MV-4-11 (cell line): Measurements from ENCODE around the gene MORN4.
"Not testable (repeated sequence)": the region's sequence is repeated elsewhere in the genome, so short reads cannot be mapped to it uniquely, and the experiment has no call there.

Source experiments
- DNase-seq: peaks from one replicate; lab custom pipeline; 2025; lab: John Stamatoyannopoulos, UW

MORN4 gene

DNA sequence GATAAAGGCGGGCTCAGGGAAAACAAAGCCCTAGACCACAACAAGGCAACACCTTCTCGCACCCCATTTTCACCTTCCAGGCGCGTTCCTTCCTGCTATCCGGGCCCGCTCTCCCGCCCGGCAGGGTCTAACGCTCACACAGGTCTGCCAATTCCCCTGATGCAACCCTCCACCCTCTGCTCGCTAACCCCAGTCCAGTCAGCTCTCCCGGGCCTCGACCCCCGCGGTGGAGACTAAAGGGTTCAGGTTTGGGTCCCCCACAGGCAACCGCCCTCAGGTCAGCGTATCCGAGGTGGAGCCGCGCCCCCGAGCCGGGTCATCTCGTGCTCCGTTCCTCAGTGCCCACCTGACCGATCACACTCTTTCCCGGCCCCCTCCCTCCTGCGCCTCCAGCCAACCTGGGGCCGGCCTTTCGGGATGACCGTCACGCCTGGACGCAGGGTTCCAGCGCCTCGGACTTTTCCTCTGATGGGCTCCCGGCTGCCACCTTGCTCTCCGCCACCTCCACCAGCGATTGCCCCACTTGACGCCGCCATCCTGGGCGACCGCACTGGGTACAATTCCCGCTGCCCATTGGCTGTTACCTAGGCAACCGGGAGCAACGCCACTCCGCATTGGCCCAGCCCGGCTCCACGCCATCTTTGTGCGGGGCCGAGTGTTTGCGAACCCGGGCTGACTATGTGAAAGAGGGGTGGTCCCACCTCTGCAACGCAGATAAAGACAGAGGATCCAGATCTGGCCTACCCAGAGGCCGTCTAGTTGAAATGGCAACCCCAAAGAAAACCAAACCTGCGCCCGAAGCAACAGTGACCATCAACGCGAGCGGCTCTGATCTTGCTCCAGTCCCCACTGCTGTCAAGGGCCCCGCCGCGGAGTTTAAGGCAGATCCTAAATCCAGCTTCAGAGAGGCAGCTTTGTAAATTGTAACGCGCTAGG lies at the start of gene MORN4:
Gene MORN4 (minus strand): TSS at position 552 of the 936 bp plus-strand sequence. CDS start 13,847 bp downstream, outside the sequence.
- peak; percentile 77 for DNase-seq

DNA sequence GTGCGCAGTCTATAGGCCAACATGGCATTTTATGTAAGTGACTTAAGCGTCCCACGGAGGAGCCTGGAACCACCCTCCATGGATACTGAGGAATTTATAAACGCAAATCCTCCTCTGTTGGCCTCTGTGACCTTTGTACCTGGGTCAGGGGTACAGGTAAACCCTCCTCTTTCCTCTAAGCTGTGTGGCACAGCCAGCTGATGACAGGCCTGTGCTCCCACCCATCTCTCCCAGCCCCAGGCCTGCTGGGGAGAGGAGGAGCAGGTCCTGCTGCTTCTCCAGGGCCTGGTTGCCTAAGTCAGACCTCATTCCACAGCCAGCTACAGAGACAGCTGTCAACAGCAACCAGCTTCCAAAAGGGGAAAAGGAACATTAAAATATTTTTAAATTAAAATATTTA lies 48.7 kb upstream of the MORN4 start:
- no peak for DNase-seq

DNA sequence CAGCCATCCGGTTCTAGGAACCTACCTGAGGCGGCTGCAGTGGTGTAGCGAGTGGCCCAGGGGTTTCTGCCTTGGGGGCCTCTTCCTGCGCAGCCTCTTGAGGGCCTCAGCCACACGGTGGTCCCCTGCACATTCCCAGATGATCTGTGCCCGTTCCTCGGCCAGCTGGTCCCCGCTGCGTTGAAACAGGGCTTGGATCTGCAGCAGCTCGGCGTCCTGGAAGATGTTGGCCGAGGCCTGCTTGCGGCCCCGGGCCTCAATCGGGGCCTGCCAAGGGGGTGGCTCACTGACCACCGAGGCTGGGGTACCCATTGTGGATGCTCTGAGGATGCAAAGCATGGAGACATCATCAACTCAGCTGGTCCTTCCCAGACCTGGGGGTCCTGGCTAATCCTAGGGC lies 46.3 kb upstream of the MORN4 start:
- no peak for DNase-seq

DNA sequence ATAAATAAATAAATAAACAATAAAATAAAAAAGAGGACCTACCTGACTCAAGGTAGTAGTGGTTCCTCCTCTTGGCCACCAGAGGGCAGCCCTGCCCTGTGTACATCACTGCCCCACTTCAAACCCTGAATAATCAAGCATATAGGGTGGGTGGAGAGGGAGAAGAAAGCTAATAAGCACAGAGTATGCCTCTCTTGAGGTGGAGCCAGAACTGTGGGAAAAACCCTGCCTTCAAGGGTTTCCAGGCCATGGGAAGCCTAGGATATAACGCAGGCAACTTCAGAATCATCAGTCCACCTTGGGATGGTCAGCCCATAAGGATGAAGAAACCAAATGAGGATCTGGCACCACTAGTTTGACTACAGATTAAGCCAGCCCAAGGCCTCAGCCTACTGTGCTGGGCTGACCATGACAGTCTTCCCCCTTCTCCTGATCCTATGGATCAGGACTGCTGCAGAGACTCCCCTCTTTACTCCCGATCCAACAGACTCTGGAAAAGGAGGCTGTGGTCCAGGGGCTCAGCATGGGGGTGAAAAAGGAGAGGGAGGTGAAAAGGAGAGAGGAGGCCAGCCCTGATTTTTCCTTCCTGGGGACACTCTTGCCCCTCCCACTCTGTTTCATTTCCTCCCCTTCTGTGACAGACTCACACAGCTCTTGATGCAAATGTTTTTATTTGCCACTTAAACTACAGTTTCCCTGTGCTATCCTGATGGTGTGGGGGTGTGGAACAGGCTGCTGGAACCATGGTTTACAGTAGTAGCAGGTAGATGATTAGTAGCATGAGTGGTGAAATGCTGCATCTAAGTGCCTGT lies 43.7 kb upstream of the MORN4 start:
- peak; percentile 10 for DNase-seq

DNA sequence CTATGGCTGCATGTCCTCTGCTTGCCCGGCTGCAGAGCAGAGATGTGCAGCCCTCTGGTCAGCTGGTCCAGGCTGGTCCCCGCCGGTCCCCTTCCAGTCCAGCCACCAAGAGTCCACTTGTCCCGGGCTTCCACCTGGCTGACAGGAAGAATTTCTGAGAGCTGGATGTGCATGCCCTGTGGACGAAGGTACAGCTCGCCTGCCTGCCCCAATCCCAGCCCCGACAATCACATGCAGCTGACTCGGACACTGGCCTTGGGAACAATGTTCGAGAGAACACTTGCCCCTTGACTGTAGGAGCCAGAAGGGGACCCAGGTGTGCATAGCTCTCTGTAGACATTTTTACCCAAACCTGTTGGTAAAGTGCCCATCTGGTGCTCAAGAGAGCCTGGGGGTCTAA lies 41.9 kb upstream of the MORN4 start:
- DNase-seq, result no peak

DNA sequence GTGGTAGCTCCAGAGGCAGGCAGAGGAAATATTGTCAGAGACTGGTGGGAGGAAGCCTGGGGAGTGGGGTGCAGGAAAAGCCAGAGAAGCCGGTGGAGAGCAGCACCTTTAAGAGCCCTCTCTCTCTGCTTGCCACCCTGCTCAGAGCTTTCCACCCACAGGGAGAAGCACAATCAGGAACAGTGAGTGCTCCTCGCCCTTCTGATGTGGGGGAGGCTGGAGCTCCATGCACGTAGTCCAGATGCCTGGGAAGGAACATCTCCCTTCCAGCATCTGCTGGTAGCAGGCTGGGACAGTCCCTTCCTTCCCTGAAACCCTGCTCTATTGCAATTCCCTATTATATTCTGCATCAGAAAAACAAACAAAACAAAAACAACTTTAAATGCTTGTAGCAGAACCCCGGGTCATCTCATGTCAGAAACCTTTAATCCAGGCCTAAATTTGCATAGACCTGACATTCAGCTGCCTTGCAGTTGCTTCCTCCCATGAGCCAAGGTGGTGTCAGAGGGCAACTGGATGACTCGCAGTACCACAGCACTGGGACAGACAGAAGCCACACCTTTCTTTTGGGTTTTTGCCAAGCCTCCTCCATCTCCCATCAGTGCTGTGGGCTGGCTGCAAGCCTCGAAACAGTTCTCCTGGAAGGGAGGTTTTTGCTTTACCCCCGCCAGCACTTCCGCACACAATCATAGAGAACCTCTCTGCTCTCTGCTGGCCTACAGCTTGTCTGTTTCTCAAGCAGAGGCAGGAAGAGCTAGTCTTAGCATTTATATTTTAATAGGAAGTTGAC lies 40.6 kb upstream of the MORN4 start:
- DNase-seq, result peak; percentile 78

DNA sequence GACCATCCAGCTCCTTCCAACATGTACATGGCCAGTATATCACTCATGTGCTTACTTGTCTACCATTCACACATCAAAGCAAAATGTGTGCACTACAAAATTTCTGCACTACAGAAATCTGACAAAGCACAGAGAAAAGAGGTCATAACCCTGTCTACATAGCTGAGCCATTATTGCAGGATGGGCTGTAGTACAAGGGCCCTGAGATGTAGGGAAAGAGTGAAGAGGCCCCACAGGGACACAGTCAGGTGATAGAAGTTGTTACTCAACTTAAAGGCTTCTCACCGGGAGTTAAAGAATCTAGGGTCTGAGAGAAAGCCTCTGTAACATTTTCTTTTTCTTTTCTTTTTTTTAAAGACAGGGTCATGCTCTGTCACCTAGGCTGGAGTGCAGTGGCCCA lies 36.3 kb upstream of the MORN4 start:
- DNase-seq, result no peak

DNA sequence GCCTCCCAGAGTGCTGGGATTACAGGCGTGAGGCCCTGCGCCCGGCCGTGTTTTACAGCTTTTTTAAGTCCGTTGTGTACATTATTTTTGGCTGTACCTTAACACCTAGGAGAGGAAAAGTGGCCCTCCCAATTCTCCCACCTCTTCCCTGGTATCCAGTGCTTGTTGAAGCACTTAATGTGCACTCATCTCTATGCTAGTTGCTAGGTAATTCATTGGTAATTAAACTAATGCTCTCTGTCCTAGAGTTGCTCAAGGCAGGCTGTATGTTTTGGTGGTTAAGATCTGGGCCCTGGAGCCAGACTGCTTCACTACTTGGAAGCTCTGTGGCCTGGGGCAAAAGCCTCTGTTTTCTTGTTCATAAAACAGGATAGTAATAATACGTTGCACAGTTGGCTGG lies 34.2 kb upstream of the MORN4 start:
- no peak for DNase-seq

DNA sequence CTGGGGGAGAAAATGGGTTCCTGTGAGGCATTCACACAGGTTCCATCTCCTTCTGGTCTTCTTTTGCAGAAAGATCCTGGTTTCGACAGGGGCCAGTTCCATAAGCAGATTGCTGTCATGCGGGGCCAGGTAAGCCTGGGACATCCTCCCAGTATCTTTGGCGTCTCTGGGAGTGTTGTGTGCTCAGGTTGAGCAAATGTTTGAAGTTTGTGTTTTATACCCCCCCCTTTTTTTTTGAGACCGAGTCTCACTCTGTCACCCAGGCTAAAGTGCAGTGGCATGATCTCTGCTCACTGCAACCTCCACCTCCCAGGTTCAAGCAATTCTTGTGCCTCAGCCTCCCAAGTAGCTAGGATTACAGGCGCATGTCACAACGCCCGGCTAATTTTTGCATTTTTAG lies 33.7 kb upstream of the MORN4 start:
- no peak for DNase-seq

DNA sequence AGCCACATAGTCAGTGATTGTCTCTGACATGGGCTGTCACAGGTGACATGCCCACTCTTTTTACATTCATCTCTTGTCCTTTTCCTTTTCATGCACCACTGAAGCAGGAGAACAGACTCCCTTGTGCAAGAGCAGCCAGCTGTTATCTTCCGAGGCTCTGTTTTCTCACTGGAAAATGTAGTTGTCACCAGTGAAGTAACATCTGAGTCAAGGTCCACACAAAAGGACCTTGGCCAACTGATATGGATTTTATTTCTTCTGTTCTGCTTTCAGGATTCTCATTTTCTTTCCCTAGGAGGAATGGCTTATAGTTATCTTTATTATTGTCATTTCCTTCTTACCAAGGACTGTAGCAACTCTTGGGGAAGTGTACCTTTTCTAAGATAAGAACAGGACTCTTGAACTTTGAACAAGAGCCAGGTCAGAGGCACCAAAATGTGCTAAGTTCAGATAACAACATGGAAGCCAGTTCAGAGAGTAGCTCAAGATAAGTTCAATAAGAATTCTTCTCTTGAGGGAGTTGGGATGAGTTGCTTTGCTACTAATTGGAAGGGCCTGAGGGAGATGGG lies 31.1 kb upstream of the MORN4 start:
- DNase-seq, result peak; percentile 12

DNA sequence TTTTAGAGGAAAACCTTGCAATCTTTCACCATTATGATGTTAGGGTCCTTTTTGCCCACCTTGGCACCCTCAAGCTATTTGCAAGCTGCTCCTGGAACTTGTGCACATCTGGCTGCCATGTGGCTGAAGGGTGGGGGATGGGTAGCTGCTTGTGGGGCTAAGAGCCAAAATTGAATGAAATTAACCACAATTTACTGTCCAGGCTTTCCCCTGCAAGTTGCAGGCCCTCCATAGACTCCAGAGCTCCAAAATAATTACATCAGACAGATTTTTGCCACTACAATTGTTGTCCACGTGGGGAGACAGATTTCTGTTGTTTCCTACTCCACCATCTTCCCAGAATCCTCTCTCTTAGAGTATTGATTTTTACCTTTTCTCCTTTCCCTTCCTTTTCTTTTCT lies 26.3 kb upstream of the MORN4 start:
- DNase-seq, result no peak

DNA sequence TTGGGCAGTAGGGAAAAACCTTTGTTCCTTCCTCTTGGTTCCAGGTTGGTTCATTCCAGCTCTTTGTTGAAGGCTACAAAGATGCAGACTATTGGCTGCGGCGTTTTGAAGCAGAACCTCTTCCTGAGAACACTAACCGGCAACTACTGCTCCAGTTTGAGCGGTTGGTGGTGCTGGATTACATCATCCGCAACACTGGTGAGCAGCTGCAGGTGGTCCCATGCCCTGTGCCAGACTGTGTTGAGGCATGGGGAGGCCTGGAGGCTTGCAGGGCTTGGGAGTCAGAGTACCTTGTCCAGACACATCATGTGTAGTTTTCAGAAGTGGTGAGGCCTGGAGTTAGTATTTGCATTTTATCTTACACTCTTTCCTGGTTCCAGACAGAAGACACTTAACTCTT lies 23.5 kb upstream of the MORN4 start:
- peak; percentile 72 for DNase-seq

DNA sequence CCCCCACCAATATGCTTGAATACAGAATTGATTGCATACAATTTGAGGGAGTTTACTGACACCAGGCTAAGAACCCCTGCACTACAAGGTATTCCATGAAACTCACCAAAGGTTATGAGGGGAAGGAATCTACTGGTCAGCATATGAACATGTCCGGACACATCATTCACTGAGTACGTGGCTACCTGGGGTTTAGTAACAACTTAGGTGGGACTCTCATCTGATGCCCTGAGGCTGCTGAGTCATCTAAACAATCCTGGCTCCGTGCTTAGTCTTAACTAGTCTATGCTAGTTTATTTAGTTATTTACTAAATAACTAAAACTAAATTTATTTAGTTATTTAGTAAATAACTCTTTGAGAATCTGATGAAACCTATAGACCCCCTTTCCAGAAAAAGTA lies 18.5 kb upstream of the MORN4 start:
- DNase-seq, result no peak

DNA sequence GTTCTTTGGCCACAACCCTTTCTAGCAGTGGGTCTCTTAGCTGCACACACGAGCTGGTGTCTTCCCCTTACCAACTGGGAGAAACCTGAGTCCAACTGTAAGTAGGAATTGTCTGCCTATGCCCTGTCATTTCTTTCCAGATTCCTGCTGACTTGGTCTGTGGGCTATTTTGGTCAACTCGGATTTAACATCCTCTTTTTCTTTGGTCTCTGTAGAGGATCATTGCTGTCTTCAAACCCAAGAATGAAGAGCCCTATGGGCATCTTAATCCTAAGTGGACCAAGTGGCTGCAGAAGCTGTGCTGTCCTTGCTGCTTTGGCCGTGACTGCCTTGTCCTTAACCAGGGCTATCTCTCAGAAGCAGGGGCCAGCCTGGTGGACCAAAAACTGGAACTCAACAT lies 17.4 kb upstream of the MORN4 start:
- peak; percentile 17 for DNase-seq

DNA sequence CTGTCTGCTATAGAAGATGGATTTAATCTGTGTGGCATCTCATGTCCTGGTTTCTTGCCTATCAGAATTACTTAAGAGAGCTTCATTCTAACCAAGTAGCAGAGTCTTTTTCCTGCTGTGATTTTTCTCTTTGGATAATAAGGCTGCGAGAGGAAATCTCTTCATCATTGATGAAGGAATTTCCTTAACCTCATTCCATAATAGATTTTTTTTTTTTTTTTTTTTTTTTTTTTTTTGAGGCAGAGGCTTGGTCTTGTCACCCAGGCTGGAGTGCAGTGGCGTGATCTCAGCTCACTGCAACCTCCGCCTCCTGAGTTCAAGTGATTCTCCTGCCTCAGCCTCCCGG lies 16.1 kb upstream of the MORN4 start:
- not testable (repeated sequence) for DNase-seq

DNA sequence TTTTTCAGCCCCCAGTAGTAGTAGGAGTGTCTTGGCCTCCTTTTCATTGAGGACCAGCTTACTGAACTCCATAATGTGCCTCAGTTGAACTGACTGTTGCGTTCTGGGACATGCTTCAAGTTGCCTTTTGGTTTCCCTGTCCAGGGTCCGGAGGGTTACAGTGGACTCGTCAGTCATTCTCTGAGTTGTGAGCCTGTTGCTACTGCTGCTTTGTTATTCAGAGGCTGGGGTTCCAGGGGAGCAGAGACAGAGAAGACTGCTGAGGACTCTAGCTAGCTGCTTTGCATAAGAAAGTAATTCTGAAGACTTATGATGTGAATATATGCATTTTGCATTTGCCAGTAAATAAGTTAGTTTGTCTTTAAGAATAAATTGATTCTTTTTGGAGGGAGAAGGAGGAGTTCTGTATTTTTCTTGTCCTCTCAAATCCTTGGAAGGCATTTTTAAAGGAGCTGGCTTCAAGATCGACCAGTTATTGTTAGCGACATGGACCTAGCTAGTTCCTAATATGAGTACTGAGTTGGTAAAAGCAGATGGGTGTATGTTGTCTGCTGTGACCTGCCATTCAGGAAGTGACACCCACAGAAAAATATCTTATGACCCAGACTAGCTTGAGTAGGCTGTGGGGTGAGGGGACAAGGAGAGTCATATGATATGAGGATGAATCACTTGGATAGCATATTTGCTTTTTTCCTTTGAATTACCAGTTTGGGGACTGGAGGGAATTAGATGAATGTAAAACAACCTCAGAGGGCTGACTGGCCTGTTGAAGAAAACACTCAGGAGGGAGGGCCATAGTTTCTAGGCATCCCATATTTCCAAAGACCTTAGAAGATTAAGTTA lies 15.5 kb upstream of the MORN4 start:
- peak; percentile 81 for DNase-seq

DNA sequence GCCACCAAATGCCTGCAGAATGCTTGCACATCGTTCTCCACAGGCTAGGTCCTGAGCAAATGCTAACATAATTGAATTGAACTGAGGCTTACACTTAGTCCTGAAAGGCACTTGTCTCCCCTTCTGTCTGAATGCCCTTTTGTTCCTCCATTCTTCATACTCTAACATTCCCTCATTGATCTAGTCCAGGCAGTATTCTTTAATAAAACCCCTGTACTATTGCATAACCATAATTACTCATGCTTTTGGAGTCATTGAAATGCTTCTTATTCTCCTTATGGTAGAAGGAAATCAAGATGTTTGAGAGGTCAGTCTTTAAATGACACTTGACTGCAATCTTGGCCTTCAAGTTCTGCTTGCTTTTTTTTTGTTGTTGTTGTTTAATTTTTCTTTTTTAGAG lies 14.3 kb upstream of the MORN4 start:
- DNase-seq, result peak; percentile 20

DNA sequence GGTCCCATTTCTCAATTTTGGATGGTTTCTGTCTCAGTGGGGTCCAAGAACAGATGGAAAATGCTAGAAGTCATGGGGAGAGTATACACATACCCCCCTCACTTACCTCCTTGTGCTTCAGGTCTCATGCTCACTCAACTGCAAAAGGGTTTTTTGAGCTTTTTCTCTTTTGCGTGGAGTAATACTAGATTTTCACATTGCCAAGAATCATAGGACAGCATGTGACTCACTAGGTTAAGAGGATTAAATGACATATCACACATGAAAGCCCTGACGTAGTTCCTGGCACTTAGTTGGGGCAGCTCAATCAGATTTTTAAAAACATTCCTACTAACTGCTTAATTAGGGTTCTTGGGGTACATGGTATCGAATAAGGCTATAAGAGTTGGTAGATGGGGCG lies 11.6 kb upstream of the MORN4 start:
- DNase-seq, result no peak

DNA sequence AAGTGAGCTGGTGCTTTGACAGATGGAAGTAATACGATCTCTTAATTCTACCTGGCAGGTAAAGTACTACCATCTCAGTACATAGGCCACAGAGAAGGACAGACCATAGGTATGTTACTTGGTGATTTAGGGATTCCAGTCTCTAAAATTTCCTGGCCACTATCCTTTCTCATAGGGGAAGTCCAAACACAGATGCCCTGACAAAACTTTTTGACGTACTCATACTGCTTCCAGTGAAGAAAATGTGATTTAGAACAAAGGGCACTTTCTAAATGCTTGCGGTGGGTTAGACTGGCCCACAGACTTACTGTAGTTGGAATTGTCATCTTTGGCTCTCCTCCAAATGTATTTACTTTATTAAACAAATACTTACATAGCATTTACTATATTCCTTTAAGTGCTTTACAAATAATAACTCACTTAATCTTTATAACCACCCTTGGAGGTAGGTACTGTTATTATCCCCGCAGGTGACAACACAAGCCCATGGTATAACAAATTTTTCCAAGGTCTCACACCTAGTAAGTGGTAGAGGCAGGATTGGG lies 10.2 kb upstream of the MORN4 start:
- DNase-seq, result no peak

DNA sequence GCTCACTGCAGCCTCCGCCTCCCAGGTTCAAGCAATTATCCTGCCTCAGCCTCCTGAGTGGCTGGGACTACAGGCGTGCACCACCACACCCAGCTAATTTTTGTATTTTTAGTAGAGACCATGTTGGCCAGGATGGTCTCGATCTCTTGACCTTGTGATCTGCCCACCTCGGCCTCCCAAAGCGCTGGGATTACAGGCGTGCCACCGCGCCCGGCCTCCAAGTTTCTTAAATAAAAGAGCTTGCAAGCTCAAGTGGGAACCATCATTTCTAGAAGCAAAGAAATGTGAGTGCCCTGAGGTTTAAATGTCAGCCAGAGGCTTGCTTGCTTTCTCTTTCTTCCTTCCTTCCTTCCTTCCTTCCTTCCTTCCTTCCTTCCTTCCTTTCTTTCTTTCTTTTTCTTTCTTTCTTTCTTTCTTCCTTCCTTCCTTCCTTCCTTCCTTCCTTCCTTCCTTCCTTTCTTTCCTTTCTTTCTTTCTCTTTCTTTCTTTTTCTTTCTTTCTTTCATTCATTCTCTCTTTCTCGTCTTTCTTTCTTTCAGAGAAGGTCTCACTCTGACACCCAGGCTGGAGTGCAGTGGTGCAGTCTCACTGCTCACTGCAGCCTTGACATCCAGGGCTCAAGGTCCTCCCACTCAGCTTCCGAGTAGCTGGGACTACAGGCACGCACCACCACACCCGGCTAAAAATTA lies 9.3 kb upstream of the MORN4 start:
- DNase-seq, result not testable (repeated sequence)
